Activated CD4-positive, alpha-beta T cell treated with anti-CD3 and anti-CD28 coated beads, Interleukin-2, amount 10 ng/mL, durations not matched to agents 7 days and 5 days (primary cell): ENCODE data around the gene ASAP2. TPM values are rescaled to one million over a fixed set of nuclear protein-coding genes. Genes with fewer than 3 reads are reported as not detected.

Experiments used
- CTCF ChIA-PET: fragments of 350-600 bp; sonication (Branson Sonifier 250); formaldehyde crosslinking; loops from one replicate; lab custom pipeline; 2021; ENCODE audit warnings: antibody characterized with exemption; lab: Charles Lee
- POLR2A ChIA-PET: fragments of 350-600 bp; sonication (Branson Sonifier 250); formaldehyde crosslinking; loops from one replicate; lab custom pipeline; 2021; ENCODE audit warnings: antibody characterized with exemption; lab: Charles Lee
- DNase-seq: peaks from one replicate; pipeline ENCODE4 v3.0.0-alpha.2; 2020
- H3K27ac Mint-ChIP-seq: one replicate; pipeline ENCODE4 v1.8.0; 2021; ENCODE audit warnings: mild to moderate bottlenecking, moderate library complexity, mixed read lengths
- H3K27me3 Mint-ChIP-seq: one replicate; pipeline ENCODE4 v1.8.0; 2021; ENCODE audit warnings: mixed read lengths
- H3K36me3 Mint-ChIP-seq: one replicate; pipeline ENCODE4 v1.8.0; 2021; ENCODE audit warnings: low read depth, mixed read lengths
- H3K4me1 Mint-ChIP-seq: one replicate; pipeline ENCODE4 v1.8.0; 2021; ENCODE audit warnings: mixed read lengths
- H3K4me3 Mint-ChIP-seq: one replicate; pipeline ENCODE4 v1.8.0; 2021; ENCODE audit warnings: mild to moderate bottlenecking, moderate library complexity, mixed read lengths
- H3K9me3 Mint-ChIP-seq: one replicate; pipeline ENCODE4 v1.8.0; 2021; ENCODE audit warnings: mixed read lengths
- total RNA-seq, 2 experiments: library from RNA; stranded (reverse); gene quantifications; one replicate each; pipeline ENCODE4 v1.2.3, GENCODE V29; 2021

ASAP2 gene
- under 1 TPM; 0.17 to 0.25 TPM for total RNA-seq

GRCh38 chr2:9205963-9206948, at the start of gene ASAP2:
Gene ASAP2, plus strand, starts transcription at chr2:9206812. Its CDS starts 293 bp downstream, at chr2:9207105.
- H3K27me3 Mint-ChIP-seq: peaks cover 47% of the 10 kb centered on the region
- no peaks in the 10 kb centered on the region for H3K36me3 Mint-ChIP-seq

DNA sequence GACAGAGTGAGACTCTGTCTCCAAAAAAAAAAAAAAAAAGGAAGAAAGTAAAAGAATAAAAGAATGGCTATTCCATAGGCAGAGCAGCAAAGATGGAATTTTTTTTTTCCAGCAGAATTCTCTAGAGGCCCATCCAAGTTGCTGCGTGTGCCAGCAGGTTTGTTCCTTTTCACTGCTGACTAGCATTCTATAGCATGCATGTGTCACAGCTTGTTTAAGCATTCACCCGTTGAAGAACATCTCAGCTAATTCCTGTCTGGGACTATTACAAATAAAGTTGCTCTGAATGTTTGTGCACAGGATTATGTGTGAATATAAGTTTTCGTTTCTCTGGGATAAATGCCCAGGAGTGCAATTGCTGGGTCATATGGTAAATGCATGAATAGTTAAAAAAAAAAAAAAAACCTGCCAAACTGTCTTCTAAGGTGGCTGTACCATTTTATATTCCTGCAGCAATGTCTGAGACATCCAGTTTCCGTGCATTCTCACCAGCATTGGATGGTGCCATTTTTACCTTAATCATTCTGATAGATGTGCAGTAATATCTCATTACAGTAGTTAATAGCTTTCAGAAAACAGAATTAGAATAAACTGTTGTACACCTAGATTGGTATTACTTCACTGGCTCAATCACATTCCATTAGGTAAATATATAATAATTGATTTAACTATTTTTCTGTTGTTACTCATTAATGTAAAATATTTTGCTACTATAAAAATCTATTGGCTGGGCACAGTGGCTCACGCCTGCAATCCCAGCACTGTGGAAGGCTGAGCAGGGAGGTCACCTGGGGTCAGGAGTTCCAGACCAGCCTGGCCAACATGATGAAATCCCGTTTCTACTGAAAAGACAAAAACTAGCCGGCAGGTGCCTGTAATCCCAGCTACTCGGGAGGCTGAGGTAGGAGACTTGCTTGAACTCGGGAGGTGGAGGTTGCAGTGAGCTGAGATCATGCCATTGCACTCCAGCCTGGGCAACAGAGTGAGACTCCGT, 47.5 kb upstream of the ASAP2 start:
- no peaks in the 10 kb centered on the region for H3K4me1 Mint-ChIP-seq
- no peaks in the 10 kb centered on the region for H3K36me3 Mint-ChIP-seq
- no peak for DNase-seq
- CTCF ChIA-PET: interaction anchor here (0.6 to 0.7 kb wide), 2 partner anchors 228 to 1098 kb away, joined by 3 read pairs; no protein-coding TSS in a partner anchor
- H3K27me3 Mint-ChIP-seq: no peaks in the 10 kb centered on the region
- POLR2A ChIA-PET: no interaction called here
- H3K4me3 Mint-ChIP-seq: no peak overlapping the region
- H3K27ac Mint-ChIP-seq: no peak overlapping the region
- no peaks in the 10 kb centered on the region for H3K9me3 Mint-ChIP-seq

More at GRCh38 chr2:9205963-9206948, at the start of gene ASAP2:
- ChIA-PET POLR2A (no interaction called here), CTCF (interaction anchor here (0.8 to 1.5 kb wide), 5 partner anchors 11 to 65 kb away, joined by 3 read pairs; no protein-coding TSS in a partner anchor)
- Mint-ChIP-seq H3K9me3 (no peaks in the 10 kb centered on the region), H3K27ac (no peak within 1 kb of the TSS), H3K4me1 (peaks cover 6% of the 10 kb centered on the region), H3K4me3 (peak within 1 kb of the TSS; percentile 61)
- DNase-seq: peak; percentile 34

DNA sequence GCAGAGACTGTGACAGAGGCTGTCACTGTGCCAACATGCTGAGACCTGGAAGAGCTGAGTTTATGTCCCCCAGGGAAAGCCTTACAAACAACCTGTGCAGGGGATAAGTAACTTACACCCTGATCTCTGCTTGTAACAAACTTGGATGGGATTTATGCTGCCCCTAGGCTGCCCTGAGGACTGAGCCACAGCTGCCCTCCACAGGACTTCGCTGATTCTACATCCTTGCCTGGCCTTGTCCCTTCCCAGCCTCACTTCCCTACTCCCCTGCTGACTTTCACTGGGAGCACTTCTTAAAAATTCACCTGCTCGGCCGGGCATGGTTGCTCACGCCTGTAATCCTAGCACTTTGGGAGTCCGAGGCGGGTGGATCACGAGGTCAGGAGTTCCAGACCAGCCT, 45.9 kb upstream of the ASAP2 start:
- H3K27me3 Mint-ChIP-seq: no peaks in the 10 kb centered on the region
- CTCF ChIA-PET: no interaction called here
- no peaks in the 10 kb centered on the region for H3K4me1 Mint-ChIP-seq
- H3K4me3 Mint-ChIP-seq: no peak overlapping the region
- H3K27ac Mint-ChIP-seq: no peak overlapping the region
- POLR2A ChIA-PET: no interaction called here
- DNase-seq: no peak
- H3K9me3 Mint-ChIP-seq: no peaks in the 10 kb centered on the region
- H3K36me3 Mint-ChIP-seq: no peaks in the 10 kb centered on the region

DNA sequence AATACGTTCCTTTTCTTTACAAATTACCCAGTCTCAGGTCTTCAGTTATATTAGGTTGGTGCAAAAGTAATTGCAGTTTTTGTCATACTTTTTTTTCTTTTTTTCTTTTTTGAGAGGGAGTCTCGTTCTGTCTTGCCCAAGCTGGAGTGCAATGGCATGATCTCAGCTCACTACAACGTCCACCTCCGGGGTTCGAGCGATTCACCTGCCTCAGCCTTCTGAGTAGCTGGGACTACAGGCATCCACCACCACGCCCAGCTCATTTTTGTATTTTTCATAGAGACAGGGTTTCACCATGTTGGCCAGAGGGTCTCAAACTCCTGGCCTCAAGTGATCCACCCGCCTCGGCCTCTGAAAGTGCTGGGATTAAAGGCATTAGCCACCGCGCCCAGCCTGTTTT, 43.8 kb upstream of the ASAP2 start:
- Mint-ChIP-seq H3K27ac (no peak overlapping the region), H3K36me3 (no peaks in the 10 kb centered on the region), H3K4me1 (no peaks in the 10 kb centered on the region), H3K9me3 (no peaks in the 10 kb centered on the region), H3K4me3 (no peak overlapping the region), H3K27me3 (no peaks in the 10 kb centered on the region)
- ChIA-PET CTCF (interaction anchor here (0.6 to 1.8 kb wide), 5 partner anchors 10 to 1287 kb away, joined by 3 to 6 read pairs (median 4); no protein-coding TSS in a partner anchor), POLR2A (no interaction called here)
- DNase-seq: no peak

- Mint-ChIP-seq H3K27me3 (no peaks in the 10 kb centered on the region), H3K27ac (no peak overlapping the region), H3K4me3 (no peak overlapping the region), H3K4me1 (no peaks in the 10 kb centered on the region), H3K9me3 (no peaks in the 10 kb centered on the region), H3K36me3 (no peaks in the 10 kb centered on the region)
- DNase-seq: no peak
- ChIA-PET CTCF (interaction anchor here (0.6 to 1.8 kb wide), 4 partner anchors 10 to 159 kb away, joined by 3 to 6 read pairs (median 4); no protein-coding TSS in a partner anchor), POLR2A (no interaction called here)
Measured at GRCh38 chr2:9163306-9164111, 43.1 kb upstream of the ASAP2 start.

DNA sequence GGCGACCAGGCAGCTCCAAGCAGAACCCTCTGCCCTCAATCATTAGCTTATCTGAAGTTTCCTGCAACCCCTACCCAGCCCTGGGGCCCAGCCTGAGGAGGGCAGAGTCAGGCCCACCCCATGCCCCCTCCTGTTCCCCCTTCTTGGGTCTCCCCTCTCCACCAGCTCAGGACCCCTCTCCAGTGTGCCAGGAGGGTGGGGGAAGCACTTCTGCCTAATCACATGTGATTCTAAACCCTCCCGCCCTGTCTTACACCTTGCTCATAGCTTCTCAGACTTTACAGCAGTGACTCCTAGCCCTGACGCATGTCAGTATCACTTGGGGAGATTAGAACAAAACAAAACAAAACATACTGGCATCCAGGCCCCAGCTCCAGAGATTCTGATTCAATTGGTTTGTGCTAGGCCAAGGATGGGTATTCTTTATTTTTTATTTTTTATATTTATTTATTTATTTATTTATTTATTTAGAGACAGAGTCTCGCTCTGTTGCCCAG, 42.5 kb upstream of the ASAP2 start:
- Mint-ChIP-seq H3K27ac (no peak overlapping the region), H3K27me3 (peaks cover 3% of the 10 kb centered on the region)

GRCh38 chr2:9165625-9166024, 41.0 kb upstream of the ASAP2 start:
- no peak overlapping the region for H3K27ac Mint-ChIP-seq
- H3K4me3 Mint-ChIP-seq: no peak overlapping the region
- H3K27me3 Mint-ChIP-seq: peaks cover 6% of the 10 kb centered on the region
- H3K9me3 Mint-ChIP-seq: no peaks in the 10 kb centered on the region
- no peaks in the 10 kb centered on the region for H3K4me1 Mint-ChIP-seq
- DNase-seq: no peak
- no peaks in the 10 kb centered on the region for H3K36me3 Mint-ChIP-seq
- POLR2A ChIA-PET: no interaction called here
- CTCF ChIA-PET: interaction anchor here (0.9 kb wide), 1 partner anchor 9 kb away, joined by 3 read pairs; no protein-coding TSS in a partner anchor

More for the DNA sequence above, 42.5 kb upstream of the ASAP2 start:
- no peaks in the 10 kb centered on the region for H3K9me3 Mint-ChIP-seq
- no peaks in the 10 kb centered on the region for H3K4me1 Mint-ChIP-seq
- CTCF ChIA-PET: interaction anchor here (0.7 to 1.8 kb wide), 3 partner anchors 11 to 511 kb away, joined by 3 to 4 read pairs (median 3); no protein-coding TSS in a partner anchor
- POLR2A ChIA-PET: no interaction called here
- no peaks in the 10 kb centered on the region for H3K36me3 Mint-ChIP-seq
- H3K4me3 Mint-ChIP-seq: no peak overlapping the region
- no peak for DNase-seq

GRCh38 chr2:9166579-9167377, 39.8 kb upstream of the ASAP2 start:
- ChIA-PET POLR2A (no interaction called here), CTCF (interaction anchor here (1.4 kb wide), 1 partner anchor 23 kb away, joined by 3 read pairs; no protein-coding TSS in a partner anchor)
- Mint-ChIP-seq H3K27me3 (peaks cover 15% of the 10 kb centered on the region), H3K36me3 (no peaks in the 10 kb centered on the region), H3K27ac (no peak overlapping the region), H3K9me3 (no peaks in the 10 kb centered on the region), H3K4me3 (no peak overlapping the region), H3K4me1 (no peaks in the 10 kb centered on the region)
- no peak for DNase-seq

GRCh38 chr2:9167718-9168657, 38.6 kb upstream of the ASAP2 start:
- POLR2A ChIA-PET: no interaction called here
- no peaks in the 10 kb centered on the region for H3K36me3 Mint-ChIP-seq
- no peak for DNase-seq
- no peak overlapping the region for H3K4me3 Mint-ChIP-seq
- no peak overlapping the region for H3K27ac Mint-ChIP-seq
- peaks cover 17% of the 10 kb centered on the region for H3K27me3 Mint-ChIP-seq
- CTCF ChIA-PET: interaction anchor here (1.4 kb wide), 1 partner anchor 25 kb away, joined by 3 read pairs; no protein-coding TSS in a partner anchor
- no peaks in the 10 kb centered on the region for H3K4me1 Mint-ChIP-seq
- no peaks in the 10 kb centered on the region for H3K9me3 Mint-ChIP-seq

DNA sequence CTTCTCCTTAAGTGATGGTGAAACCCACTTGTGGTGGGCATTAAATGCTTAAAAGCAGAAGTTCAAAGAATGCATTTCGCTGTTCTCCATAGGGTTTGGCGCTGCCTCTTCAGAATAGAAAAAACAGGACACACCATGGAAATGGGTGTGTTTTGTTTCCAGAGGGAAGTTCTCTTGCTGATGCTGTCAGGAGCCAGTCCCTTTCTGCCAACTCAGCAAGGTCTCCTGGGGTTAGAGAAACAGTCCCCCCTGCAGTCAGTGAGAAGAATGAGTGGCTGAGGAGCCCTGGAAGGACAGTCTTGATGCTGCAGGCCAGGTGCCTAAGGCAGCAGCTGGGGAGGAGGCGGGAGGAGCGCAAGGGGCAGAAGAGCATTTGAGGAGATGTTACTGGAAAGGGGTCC, 37.8 kb upstream of the ASAP2 start:
- POLR2A ChIA-PET: no interaction called here
- Mint-ChIP-seq H3K36me3 (no peaks in the 10 kb centered on the region), H3K9me3 (no peaks in the 10 kb centered on the region), H3K27ac (no peak overlapping the region), H3K4me1 (no peaks in the 10 kb centered on the region), H3K4me3 (no peak overlapping the region), H3K27me3 (peaks cover 17% of the 10 kb centered on the region)
- CTCF ChIA-PET: no interaction called here
- no peak for DNase-seq
